Right kidney (tissue), 1 donor: ENCODE data around the gene E2F6.

Source experiments
- DNase-seq: peaks from one replicate; pipeline ENCODE4 v3.0.0-alpha.2; 2016

Gene E2F6

DNA sequence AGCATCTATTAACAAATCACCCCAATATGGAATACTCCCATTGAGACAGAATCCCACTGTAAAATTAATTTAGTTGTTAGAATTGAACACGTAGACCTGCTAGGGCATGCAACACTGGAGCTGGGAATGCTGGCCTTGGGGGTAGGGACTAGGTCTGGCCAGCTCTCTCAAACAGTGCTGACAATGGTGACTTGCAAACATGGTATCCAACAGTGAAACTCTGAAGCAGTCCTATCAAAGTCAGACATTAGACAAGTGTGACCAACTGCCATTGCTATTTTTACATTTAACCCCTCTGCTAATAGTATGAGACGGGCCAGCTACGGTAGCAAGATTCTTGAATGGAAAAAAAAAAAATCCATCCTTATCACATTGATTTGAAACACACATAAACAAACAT is 7.2 kb downstream of the E2F6 start:
- no peak for DNase-seq

DNA sequence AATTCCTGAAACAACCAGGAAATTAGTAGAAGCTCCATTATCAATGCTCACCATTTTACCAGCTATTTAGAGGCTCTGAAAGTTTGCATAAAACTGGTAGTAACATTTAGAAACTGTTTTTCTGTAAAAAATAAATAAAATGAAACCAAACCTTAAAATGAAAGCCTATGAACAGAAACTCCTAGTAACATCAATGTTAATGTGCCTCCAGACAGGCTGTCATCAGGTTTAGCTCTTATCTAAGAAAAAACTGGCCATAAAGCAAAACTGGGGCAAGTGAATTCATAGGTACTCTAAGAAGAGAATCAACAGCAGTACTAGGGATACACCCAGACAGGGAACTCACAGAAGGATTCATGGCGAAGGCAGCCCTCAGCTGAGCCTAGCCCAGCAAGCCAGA is 8.0 kb downstream of the E2F6 start:
- no peak for DNase-seq

DNA sequence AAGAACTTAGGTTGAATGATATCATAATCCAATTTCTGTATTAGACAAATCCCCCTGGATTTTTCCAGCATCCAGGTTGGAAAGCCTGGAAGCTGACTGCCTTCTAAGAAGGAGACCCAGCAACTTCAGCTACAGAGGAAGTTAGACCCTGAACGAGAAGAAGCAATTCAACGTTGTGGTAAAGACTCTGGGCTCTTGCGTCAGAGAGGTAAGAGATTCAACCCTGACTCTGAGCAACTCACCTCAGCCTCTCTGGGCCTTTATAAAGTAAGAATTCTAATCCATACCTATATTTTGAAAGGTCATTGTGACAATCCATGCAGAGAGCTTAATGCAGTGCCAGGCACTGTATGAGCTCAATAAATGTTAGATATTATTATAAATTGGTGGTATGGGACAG is 9.7 kb downstream of the E2F6 start:
- DNase-seq, result no peak

DNA sequence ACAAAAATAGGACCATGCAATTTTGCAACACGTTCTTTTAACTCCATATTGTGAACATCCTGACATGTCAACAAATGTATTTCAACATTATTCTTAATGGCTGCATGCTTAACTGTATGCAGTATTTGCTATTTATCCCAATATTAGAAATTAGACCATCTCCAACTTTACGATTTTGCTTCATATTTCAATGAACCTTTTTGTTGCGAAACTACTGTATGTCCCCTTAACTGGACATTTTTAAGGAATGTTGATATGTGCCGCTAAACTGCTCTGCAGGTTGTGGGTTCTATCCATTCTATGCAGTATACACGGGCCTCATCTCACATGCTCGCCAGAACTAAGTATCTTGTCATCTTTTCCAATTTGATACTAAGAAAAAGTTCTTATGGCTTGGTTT is 11.1 kb downstream of the E2F6 start:
- no peak for DNase-seq

DNA sequence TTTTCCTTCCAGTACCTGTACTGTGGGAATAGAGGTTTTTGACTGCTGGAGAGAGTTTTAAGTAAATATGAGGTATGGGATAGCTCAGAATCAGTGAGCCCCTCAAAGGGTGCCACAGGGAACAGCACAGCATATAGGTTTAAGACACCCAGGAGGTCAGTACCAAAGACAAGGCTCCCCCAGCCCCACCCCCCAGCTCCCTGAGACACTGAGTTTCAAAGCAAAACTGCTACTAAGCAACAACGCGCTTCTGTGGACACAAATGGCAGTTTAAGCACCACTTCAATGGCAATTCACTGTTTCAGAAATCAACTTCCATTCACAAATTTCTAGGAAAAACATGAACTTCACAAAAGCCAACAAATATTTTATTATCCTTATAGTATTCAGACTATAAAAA is 15.2 kb downstream of the E2F6 start:
- DNase-seq, result no peak

DNA sequence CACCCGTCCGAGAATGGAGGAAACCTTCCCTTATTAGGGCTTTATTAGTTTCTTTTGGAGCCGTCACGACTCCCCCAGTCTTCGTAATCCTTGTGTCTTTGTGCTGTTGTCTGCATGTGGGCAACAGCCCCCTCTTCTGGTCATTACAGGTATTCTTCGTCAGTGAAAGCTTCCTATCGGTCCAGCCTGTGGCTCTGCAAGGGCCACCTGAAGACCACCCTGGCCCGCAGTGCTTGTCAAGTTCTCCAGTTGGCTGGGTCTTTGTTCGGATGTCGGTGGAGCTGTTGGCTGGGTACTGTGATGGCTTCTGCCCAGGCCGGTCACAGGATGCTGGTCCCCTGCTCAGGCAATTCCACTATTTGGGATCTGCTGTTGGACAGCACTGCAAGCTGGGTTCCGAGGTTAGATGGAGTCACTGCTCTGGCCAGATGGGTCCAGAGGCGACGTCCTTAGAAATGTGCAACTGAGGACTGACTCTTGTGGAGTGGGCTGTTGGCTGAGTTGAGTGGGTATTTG is 19.2 kb downstream of the E2F6 start:
- peak; percentile 46 for DNase-seq

DNA sequence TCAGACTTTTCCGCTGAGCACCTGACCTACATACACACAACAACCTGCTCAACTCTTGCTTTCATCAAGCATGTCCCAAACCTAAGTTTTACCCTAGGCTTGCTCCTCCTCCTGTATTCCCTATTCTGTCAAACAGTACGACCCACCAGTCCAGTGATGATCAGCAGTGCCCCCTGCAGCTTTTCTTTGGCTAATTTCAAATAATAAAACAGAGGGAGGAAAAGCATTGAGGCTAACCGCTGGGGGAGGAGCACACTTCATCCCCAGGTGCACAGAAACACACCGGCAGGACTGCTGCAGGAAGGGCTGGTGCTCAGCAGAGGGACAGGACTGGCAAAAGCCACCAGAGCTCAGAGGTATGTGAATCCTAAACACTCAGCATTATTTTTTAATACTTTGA is 21.2 kb downstream of the E2F6 start:
- DNase-seq, result no peak

DNA sequence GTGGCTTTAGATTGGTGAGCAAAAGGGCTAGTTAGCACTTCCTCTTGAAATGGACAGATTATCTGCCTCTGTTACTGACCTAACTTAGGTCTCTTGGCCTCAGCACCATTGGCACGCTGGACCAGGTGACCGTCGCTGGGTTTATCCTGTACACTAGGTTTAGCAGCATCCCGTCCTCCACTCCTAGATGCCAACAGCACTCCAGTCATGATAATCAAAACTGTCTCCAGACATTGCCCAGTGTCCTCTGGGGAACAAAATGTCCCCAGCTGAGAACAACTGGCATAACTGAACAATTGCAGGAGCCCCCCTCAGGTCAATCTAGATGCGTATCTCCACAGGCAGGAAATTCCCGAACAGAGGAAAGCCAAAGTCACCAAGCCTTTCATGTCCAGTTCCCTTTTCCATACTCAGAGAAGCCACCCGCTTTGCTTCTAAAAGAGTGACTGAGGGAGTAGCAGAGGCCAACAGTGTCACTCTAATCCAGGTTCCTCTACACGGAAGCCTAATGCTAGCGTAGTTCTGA is 27.3 kb downstream of the E2F6 start:
- no peak for DNase-seq

DNA sequence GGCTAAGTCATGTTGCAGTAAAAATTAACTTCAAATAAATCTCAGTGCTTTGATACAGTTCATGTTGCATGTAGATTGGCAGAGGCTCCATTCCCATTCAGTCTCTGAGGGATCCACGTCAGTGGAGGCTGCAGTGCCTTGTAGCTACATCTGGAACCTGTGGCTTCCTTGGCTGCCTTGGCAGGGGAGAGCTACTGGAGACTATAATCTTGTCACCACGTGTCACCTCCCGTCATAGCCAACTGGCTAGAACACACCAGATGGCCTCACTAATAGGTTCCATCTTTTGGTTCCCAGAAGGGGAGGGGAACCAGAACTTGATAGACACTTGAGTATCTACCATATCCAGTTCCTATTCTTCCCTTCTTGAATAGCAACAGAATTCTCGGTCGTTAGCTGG is 28.4 kb downstream of the E2F6 start:
- no peak for DNase-seq

DNA sequence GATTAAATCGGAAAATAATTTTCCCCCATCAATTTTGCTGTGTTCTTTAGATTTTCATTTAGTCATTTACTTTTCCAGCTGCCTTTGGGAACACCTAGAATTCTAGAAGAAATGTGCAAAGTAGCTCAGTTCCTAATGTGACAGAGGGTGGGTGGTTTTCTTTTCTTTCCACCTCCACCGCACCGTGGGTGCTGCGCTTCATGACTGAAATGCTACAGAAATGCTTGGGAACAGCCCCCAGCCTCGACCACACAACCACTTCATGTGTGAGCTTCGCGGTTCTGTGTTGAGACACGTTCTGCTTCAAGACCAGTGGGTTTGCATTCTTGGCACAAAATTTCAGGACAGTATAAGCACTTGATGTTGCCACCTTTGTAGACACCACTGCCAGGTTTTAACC is 30.9 kb downstream of the E2F6 start:
- no peak for DNase-seq

DNA sequence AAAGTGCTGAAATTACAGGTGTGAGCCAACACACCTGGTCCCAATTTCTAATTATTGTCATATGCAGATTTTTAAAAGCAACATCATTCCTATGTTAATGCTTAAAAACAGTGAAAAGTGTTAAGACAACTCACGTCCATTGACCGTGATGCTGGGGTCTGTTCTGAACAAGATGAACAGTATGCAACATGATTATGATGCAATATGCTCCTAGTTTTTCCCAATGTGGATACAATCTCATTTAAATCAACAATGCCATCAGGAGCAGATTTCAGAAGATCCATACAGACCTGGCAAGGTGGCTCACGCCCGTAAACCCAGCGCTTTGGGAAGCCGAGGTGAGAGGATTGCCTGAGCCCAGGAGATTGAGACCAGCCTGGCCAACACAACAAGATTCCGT is 31.5 kb downstream of the E2F6 start:
- no peak for DNase-seq

DNA sequence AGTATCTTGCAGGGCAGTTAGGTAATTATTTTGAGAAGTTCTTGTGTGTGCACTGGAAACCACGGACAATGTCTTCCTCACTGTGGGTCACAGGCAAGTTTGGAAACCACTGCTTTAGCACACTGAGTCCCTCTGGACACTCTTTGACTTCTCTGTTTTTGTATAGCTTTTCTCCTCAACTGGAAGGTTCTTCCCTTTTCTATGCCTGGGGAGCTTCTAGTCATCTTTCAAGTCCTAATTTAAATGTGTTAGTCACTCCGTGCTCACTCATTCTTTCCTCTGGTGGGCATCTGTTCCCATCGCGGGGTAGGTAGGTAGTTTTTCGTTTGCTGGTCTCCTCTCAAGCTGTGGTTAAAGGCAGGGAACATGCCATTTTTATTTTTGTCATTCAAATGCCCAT is 32.1 kb downstream of the E2F6 start:
- DNase-seq, result no peak

DNA sequence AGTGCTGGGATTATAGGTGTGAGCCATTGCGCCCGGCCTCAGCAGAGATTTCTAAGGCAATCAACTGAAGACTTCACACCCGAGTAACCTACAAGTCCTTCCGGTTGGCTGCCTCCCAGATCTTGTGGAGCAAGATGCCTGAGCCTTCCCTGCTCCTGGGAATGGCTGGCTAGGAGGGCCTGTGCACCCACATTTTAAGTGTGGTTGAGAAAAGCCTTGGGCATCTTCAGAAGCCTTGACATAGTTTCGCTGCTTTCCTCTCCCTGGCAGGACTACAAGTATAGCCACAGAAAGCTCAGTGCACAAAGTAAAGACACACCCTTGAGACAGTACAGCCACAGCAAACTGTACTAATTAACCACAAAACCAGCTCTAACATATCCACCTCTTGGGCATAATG is 35.2 kb downstream of the E2F6 start:
- no peak for DNase-seq

DNA sequence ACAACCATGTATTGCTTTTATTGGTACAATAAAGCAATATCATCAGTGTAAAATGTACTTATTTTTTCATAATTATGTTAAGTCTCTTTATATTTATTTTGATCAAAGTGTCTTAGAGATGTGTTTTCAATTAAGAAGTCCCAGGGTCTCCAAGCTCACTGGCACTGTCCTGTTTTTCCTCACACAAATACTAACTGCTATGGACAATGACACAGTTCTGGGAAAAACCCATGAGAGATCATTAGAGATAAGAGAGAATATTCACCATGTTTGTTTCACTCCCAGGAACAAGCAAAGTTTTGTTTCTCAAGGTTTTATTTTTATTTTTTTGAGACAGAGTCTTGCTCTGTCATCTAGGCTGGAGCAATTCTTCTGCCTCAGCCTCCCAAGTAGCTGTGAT is 38.7 kb downstream of the E2F6 start:
- DNase-seq, result no peak

DNA sequence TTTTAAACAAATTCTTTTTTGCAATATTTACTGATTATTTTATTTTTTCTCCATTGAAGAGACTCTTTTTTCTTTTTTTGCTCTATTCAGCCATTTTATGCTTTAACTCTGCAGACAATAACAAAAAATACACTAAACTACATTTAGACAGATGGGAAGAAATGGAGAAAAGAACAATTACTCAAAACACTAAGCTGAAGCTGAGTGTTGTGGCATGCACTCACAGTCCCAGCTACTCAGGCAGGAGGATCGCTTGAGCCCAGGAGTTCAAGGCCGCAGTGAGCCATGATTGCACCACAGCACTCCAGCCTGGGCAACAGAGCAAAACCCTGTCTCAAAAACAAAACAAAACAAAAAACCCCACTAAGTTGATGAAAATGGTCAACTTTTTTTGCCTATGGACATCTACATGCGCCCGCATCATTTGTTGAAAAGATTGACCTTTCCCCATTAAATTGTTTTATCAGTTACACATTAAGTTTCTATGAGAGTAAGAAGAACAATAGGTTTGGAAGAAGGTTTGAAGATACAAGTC is 43.0 kb downstream of the E2F6 start:
- DNase-seq, result no peak

DNA sequence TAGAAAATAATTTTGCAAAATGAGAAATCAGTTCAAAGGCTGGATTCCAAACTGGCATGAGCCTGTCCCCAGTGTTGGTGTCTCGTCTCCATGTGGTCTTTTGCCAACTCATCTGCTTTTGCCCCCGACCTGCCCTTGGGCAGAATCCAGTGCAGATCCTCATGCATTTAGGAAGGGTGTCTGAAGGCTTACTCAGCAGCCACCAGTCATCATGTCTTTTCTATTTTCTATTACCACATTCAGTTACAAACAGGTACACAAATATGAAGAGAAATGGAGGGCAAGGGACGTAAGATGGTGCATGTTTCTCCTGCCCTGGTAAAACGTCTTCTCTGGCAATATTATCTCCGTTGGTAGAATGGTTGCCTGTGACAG is 43.5 kb downstream of the E2F6 start:
- no peak for DNase-seq

DNA sequence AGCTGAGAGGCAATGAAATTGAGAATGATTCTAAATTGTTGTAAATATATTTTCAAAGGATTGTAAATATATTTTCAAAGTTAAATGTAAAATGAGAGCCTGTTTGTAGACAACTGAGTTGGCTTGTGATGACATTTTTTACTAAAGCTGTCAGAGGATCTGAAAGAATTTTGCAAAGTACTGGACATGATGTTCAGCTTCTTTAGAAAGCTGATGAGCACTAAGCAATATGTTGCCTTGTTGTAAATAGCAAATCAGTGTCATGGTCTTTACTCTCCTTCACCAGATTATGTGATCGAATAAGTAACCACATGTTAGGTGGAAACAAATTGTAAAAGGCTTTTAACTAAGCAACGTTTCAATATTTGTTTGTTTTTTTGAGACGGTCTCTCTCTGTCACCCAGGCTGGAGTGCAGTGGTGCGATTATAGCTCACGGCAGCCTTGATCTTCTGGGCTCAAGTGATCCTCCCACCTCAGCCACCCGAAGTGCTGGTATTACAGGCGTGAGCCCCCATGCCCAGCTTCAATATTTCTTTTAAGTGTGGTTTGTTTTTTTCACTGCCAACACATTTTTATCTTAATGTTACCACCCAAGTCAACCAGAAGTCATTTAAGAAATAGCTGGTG is 44.0 kb downstream of the E2F6 start:
- DNase-seq, result no peak

DNA sequence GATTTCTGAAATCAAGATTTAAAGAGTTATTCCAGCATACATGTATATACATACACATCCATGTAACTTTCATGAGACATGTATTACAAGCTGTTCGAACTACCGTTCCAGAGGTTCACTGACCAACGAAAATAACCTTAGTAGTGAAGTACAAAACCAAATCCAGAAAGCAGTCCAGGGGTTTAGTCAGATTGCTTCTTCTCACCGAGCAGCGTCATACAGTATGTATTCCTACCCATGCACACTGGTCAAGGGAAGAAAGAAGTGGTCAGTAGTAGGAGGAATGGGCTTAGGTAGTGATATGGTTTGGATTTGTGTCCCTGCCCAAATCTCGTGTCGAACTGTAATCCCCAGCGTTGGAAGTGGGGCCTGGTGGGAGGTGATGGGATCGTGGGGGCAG is 45.3 kb downstream of the E2F6 start:
- no peak for DNase-seq

DNA sequence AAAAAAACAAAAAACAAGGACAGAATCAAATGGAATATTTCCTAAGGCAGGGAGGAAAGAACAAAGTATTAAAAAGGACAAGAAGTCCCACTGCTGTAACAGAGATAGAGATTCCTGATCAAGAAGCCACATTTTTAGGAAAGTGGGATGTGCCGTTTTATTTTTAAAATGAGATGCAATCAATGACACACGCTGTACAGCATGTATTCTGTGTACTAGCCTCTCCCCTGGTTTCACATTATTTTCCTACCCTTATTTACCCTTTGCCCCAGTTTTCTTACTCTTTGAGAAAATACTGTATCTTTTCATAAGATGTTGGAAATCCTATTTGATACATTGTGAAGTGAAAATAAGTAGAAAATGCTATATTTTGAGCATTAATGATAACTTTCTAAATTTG is 45.8 kb downstream of the E2F6 start:
- DNase-seq, result no peak

DNA sequence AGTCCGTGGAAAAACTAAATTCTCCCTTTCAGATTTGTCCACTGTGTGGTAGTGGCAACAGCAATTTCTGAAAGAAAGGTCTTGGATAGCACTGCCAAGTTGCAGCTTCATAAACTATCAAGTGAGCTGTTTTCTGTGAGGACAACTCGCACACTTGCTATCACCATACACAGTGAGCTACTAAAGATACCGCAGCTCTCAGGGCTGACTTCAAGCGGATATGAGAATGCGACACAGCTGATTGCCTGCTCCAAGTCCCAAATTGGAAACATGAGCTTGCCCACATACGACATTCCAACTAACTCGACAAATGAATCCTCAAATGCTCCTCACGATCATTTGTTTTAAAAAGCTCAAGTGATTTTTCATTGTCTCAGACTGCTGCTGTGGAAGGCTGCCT is 46.2 kb downstream of the E2F6 start:
- no peak for DNase-seq

DNA sequence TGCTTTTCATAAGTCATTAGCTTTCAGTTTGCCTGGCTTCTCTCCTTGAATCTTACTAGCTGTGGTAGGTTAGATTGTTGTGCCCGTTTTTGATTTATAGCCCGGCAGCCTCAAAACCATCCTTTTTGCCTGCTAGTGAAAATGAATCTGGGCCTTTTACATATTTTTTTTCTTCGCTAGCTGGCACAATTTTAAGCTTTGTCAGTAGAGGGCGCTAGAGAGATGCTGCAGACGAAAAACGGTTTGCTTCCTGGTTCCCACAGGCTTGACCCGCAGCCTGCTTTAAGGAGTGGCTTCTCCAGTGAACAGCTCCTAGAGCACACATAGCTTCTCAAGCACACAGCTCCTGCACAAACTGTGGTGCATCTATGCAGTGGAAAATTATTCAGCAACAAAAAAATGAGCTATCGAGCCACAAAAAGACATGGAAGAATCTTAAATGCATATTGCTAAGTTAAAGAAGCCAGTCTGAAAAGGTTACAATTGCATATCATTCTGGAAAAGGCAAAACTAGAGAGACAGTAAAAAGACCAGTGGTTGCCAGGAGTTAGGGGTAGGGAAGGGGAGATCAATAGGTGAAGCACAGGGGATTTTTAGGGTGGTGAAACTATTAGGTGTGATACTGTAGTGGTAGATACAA is 47.9 kb downstream of the E2F6 start:
- no peak for DNase-seq

DNA sequence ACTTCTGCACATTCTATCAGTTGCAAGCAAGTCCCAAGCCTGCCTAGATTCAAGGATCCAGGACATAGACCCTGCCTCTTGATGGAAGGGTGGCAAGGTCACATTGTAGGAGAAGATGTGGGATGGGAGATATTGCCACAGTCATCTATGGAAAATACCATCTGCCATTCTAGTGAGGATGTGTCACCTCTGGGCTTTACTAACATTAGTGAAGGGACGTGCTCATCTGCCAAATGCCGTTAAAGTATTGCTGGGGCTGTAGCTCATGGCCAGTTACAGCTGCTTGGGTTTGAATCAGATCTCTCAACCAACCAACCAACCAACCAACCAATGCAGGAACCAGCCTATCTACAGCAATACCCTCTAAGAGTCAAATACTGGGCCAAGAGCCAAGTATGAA is 49.0 kb downstream of the E2F6 start:
- no peak for DNase-seq

DNA sequence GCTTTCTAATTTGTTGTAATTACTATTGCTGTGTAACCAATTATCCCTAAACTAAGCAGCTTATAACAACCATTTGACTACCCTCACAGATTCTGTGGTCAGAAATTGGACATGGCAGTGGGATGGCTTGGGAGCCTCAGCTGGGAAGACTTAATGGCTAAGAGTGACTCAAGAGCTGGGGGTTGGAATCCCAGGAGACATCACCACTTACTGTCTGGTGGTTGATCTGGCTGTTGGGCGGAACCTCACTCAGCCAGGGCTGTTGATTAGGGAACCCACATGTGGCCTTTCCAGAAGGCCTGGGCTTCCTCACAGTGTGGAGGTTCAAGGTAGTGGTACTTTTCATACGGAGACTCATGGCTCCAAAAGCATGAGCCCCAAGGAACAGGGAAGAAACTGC is 49.8 kb downstream of the E2F6 start:
- DNase-seq, result no peak
